DOHH2 (cell line): ENCODE results near the gene MUC21.

Experiments
- H3F3A ChIP-seq: fragments of 200-600 bp; sonication (generic), shearing (Covaris generic); 2 replicates; pipeline ENCODE4 v1.6.0; 2016; ENCODE audit warnings: antibody characterized with exemption, mild to moderate bottlenecking; ENCODE audit not compliant: control insufficient read depth, insufficient read depth
- H3K27ac ChIP-seq: fragments of 200-600 bp; sonication (generic); 2 replicates; pipeline ENCODE4 v1.5.1; 2014; ENCODE audit warnings: low read depth, mild to moderate bottlenecking, low read length, moderate library complexity
- H3K27me3 ChIP-seq: fragments of 200-600 bp; sonication (generic); 2 replicates; pipeline ENCODE4 v1.6.1; 2014; ENCODE audit warnings: mild to moderate bottlenecking, low read length, mixed read lengths; ENCODE audit not compliant: control insufficient read depth
- H3K36me3 ChIP-seq: fragments of 200-600 bp; sonication (generic); 2 replicates; pipeline ENCODE4 v1.6.1; 2014; ENCODE audit warnings: mild to moderate bottlenecking, low read length, moderate library complexity, mixed read lengths; ENCODE audit not compliant: control insufficient read depth
- H3K4me1 ChIP-seq: fragments of 200-600 bp; sonication (generic); 2 replicates; pipeline ENCODE4 v1.6.1; 2014; ENCODE audit warnings: mild to moderate bottlenecking, low read length, mixed read lengths; ENCODE audit not compliant: control insufficient read depth
- H3K4me2 ChIP-seq: fragments of 200-600 bp; sonication (generic); 2 replicates; pipeline ENCODE4 v1.6.0; 2014; ENCODE audit warnings: mild to moderate bottlenecking, low read length, moderate library complexity
- H3K4me3 ChIP-seq: fragments of 200-600 bp; sonication (generic); 2 replicates; pipeline ENCODE4 v1.5.1; 2014; ENCODE audit warnings: mild to moderate bottlenecking, low read length, mixed read lengths
- H3K79me2 ChIP-seq: fragments of 200-600 bp; sonication (generic); 2 replicates; pipeline ENCODE4 v1.6.1; 2014; ENCODE audit warnings: mild to moderate bottlenecking, low read length, mixed read lengths; ENCODE audit not compliant: control insufficient read depth
- H3K9me2 ChIP-seq: fragments of 200-600 bp; sonication (generic); replicated peaks from 2 replicates; pipeline ENCODE4 v1.6.1; 2014; ENCODE audit warnings: mild to moderate bottlenecking, low read length, mixed read lengths; ENCODE audit not compliant: control insufficient read depth
- H3K9me3 ChIP-seq: fragments of 200-600 bp; sonication (generic); 2 replicates; pipeline ENCODE4 v1.6.1; 2014; ENCODE audit warnings: antibody characterized with exemption, low read length, mixed read lengths; ENCODE audit not compliant: control insufficient read depth, insufficient read depth
- H4K20me1 ChIP-seq: fragments of 200-600 bp; sonication (generic); 2 replicates; pipeline ENCODE4 v1.6.0; 2014; ENCODE audit warnings: low read depth, mild to moderate bottlenecking, antibody characterized with exemption, low read length, moderate library complexity; ENCODE audit not compliant: control insufficient read depth, insufficient read depth
- CTCF ChIP-seq: fragments of 200-600 bp; sonication (generic); IDR thresholded peaks from one replicate; pipeline ENCODE4 v1.5.1; 2014; ENCODE audit warnings: antibody characterized with exemption, mild to moderate bottlenecking, low read depth, low read length; ENCODE audit not compliant: poor library complexity, severe bottlenecking
- EZH2phosphoT487 ChIP-seq: fragments of 200-600 bp; sonication (generic); IDR thresholded peaks from 2 replicates; pipeline ENCODE4 v1.6.1; 2017; ENCODE audit warnings: borderline replicate concordance, mild to moderate bottlenecking, antibody characterized with exemption, low read length, moderate library complexity, mixed read lengths

MUC21 gene

DNA sequence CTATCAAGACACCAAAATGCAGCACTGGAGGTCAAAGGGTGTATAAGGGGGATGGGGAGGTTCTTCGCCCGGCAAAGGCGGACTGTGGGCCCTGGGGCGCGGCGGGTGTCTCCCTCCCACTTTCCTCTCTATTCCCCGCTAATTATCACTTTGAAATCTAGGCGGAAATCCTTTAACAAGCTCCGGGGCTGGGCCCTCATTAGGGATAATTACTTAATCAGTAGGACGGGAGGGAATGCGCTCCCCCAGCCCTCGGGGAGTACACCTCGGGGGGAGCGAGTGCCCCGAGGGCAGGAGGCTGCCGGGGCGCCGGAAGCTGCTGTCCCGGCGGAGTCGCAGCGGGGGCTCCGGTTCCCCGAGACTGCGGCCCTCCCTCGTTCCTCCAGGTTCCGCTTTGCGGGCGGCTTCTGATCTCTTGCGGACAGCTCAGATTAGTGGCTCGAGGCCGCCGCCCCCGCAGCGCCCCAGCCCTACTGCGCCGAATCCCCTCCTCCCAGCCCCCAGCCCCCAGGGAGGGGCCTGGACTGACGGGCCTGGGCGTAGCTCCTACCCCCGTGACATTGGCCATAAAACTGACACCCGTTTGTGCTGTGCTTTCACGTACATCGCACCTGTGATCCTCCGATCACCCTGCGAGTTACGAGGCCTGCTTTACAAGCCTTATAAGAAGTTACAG lies 28.0 kb upstream of the MUC21 start:
- Histone ChIP-seq H3K4me1 (peaks cover 13% of the 10 kb centered on the region), H3K9me3 (no peaks in the 10 kb centered on the region), H3F3A (no peaks in the 10 kb centered on the region), H3K27me3 (peaks cover 64% of the 10 kb centered on the region), H3K9me2 (no peaks in the 10 kb centered on the region), H3K79me2 (no peaks in the 10 kb centered on the region), H3K36me3 (no peaks in the 10 kb centered on the region), H3K4me3 (peak overlapping the region; percentile 56), H3K27ac (no peak overlapping the region), H4K20me1 (no peaks in the 10 kb centered on the region), H3K4me2 (peak overlapping the region; percentile 67)
- no peak for TF ChIP-seq EZH2phosphoT487
- TF ChIP-seq CTCF: no peak

GRCh38 chr6:30957716-30958115 lies 25.8 kb upstream of the MUC21 start:
- Histone ChIP-seq H3K79me2 (no peaks in the 10 kb centered on the region), H3K4me1 (peaks cover 13% of the 10 kb centered on the region), H3K36me3 (no peaks in the 10 kb centered on the region), H3K4me3 (no peak overlapping the region), H3K27ac (no peak overlapping the region), H3K27me3 (peaks cover 54% of the 10 kb centered on the region), H3K9me3 (no peaks in the 10 kb centered on the region), H3K9me2 (no peaks in the 10 kb centered on the region), H3K4me2 (no peak overlapping the region), H4K20me1 (no peaks in the 10 kb centered on the region), H3F3A (no peaks in the 10 kb centered on the region)
- TF ChIP-seq CTCF (no peak), EZH2phosphoT487 (no peak)

- H3K4me2 ChIP-seq: no peak overlapping the region
- H3K9me3 ChIP-seq: no peaks in the 10 kb centered on the region
- TF ChIP-seq CTCF (no peak), EZH2phosphoT487 (no peak)
- no peaks in the 10 kb centered on the region for H3K36me3 ChIP-seq
- no peak overlapping the region for H3K4me3 ChIP-seq
- peaks cover 1% of the 10 kb centered on the region for H3K4me1 ChIP-seq
- H3K27me3 ChIP-seq: peaks cover 28% of the 10 kb centered on the region
- no peaks in the 10 kb centered on the region for H3F3A ChIP-seq
- no peaks in the 10 kb centered on the region for H3K9me2 ChIP-seq
- no peaks in the 10 kb centered on the region for H3K79me2 ChIP-seq
- no peak overlapping the region for H3K27ac ChIP-seq
- H4K20me1 ChIP-seq: no peaks in the 10 kb centered on the region
Observed at GRCh38 chr6:30960907-30961673, 22.4 kb upstream of the MUC21 start.
